Hematopoietic multipotent progenitor cell treated with erythropoietin and hydrocortisone succinate and interleukin-3 and kit ligand, for 6 days (in vitro differentiated cells): ENCODE results near the gene PHF19.

Experiments used
- DNase-seq: peaks from one replicate; pipeline ENCODE4 v3.0.0-alpha.2; 2015

PHF19 gene

DNA sequence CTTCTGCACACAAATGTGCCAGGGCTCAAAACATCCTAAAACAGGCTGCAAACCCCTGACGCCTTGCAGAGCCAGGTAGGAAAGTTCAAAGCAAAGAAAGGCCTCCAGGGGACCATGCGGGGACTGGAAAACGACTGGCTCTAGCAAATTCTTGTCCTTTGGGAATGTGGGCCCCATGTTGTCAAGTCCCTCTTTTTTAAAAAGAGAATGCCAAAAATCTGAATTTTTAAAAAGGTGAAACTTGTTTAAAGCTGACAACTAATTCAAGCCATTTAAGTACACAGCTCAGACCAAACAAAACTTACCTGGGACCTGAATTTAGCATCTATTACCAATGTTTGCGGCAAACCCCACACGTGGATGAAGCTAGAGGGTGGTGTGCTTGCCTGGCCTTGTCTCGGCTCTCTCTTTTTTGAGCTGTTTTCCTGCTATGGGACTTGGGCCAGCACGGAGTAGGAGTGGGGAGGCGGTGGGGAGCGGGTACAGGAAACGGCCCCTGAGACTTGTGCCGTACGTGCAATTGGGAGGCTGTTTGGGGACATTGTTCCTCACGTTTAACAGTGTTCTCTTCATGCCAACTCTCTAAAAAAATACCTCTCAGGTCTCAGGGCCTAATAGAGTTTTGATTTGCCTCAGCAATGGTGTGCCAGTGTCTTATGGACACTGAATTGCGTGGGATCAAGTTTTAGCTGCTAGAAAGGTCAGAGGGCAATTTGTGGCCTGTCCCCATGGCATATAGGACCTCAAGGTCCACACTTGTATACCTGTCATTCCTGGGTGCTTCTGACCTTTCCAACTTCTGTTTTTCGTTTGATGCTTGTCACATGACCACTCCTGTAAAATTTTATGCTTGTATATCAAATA is 15.1 kb upstream of the PHF19 start:
- DNase-seq: no peak

DNA sequence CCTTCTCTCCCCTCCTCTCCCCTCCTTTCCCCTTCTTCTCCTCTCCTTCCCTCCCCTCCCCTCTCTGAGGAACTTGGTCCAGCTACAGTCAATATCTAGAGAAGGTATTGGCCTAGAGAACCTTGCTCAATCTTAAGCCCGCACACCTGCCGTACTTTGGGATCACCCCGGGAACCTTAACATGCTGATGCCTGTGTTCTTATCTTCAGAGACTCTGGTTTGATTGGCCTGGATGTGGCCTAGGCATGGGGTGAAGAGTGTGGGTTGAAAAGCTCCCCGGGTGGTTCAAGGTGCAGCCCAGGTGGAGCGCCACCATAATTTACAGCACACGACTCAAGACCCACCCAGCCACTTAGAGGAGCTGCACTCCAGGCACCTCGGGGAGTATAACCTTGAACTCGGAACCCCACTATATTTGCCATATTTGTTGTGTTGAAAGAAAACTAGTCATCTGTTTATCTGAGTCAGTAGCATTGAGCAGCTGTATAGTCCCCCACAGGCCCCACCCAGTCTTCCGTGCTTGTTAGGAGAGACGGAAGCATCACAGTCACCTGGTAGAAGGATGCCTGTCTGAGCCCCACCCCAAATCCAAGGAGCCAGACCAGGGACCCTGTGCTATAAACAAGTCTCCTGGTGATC is 14.4 kb upstream of the PHF19 start:
- DNase-seq: no peak

DNA sequence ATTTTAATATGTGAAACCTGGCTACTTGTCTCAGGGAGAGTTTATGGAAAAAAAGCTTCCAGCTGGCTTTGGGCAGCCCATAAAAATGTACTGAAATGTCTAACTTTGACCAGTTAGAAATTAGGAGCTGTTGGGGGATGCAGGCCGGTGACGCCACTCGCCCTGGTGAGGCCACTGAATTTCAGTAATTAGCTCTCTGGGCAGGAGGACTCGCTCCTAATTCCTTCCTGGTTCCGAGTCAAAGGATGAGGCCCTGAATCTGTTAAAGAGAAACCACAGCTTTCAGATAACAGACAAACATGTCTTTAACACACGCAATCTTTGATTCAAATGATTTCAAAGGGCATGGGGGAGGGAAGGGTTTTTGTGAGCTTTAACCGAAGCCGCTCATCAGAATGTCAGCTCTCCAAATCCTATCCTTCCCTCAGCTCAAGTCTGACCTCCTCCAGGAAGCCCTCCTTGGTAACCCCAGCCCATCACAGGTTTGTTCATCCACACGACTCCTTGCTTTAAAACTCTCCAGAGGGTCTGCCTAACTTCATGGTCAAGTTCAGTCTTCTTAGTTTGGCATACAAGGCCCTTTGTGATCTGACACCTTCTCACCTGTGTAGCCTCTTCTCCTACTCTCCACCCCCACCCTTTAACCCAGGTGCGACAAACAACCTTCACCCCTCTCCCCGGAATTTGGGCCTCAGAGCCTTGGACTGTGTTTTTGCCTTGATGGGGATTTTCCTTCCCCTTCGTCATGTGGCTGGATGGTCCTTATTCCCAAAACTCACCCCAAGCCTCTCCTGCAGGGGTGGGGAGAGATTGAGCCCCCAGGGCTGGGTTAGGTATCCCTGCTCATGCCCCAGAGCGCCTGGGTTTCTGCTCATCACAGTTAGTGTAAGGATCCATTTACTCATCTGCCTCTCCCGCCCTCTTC is 13.6 kb upstream of the PHF19 start:
- peak; percentile 69 for DNase-seq

DNA sequence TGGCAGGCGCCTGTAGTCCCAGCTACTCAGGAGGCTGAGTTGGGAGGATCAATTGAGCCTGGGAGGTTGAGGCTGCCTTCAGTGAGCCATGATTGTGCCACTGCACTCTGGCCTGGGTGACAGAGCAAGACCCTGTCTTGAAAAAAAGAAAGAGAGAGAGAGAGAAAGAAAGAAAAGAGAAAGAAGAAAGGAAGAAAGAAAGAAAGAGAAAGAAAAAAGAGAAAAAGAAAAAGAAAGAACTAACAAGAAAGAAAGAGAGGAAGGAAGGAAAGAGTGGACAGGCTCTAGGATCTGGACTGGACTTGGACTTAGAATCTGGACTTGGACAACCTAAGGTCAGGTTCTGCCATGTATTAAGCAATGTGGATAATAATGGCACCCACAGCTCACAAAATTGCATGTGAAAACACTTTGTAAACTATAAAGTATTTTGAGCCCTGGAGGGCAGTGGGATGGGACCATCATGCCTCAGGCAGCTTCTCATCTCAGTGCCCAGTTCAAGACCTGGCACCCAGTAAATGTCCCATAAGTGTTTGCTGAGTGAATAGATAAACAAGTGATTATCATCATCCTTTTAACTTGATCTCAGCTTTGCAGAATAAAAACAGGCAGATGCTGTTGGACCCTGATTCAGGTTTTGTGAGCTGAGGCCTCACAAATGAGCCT is 12.8 kb upstream of the PHF19 start:
- DNase-seq: no peak

DNA sequence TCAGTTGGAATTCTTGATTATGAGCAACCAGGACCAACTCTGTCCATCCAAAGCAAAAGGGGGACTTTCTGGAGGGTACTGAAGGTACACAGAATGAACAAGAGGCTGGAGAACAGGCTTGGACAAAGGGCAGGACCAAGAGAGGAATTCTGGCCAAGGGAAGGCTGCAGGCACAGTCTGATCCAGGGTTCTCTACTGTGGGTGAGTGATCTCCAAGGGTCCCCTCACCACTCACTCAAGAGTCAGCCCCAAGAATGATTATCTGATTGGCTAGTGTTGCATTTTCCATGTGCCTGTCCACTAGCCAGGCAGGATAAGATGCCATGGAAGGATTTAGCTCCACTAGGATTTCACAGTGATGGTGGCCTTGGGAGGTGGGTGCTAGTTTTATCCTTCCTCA is 11.6 kb upstream of the PHF19 start:
- DNase-seq: no peak

DNA sequence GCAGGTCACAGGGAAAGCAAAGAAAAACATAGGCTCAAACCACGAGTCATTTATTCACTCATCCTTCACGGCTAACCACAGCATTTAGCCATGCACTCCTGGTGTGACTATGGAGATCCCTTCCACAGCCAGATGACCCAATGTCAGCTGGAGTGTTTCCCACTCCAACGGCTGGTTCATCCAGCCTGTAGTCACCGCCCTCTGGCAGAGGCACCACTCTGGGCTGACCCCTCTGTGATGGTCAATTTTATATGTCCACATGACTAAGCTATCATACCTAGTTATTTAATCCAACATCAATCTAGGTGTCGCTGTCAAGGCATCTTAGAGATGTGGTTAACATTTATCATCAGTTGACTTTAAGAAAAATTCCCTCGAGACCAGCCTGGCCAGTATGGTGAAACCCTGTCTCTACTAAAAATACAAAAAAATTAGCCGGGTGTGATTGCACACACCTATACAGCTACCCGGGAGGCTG is 9.5 kb upstream of the PHF19 start:
- DNase-seq: no peak

DNA sequence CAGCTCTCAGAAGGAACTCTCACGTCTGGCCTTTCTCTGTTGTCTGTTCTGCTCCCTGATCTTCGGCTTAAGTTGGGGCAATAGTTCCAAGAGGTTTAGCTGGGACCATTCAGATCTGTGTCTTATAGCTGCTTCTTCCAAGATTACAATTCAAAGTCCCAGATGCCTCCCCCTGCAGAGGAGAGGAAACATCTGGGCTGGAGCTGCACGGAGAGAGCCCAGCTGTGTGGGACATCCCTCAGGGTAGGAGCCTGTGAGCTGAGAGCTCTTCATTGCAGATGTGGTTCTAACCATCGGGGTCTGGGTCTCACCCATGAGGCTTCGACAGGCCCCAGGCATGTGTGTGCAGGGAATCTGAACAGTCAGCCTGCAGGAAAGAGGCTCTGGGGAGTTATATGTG is 9.0 kb upstream of the PHF19 start:
- no peak for DNase-seq

DNA sequence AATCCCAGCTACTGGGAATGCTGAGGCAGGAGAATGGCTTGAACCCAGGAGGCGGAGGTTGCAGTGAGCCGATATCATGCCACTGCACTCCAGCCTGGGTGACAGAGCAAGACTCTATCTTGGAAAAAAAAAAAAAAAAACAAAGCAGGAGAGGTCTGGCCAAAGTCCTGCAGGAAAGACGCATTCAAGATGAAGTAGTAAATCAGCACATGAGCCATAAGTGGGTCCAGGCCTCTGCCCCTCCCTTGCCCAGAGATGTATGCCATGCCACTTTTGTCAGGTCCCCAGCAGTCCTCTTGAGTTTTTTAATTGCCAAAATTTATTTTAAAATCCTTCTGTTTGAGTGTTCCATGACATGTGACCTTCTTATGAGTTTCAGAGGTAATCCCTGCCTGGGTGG is 8.5 kb upstream of the PHF19 start:
- DNase-seq: no peak

DNA sequence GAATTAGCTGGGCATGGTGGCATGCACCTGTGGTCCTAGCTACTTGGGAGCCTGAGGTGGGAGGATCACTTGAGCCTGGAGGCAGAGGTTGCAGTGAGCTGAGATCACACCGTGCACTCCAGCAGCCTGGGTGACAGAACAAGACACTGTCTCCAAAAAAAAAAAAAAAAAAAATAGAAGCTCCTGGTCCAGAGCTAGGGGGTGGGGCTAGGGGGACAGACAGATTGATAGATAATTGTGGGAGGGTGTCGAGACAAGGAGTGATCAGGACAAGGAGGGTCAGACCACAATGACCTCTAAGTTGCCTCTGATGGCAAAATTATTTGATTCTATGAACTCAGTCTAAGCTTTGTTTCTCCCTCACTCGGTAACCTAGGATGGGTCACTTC is 6.6 kb upstream of the PHF19 start:
- no peak for DNase-seq

DNA sequence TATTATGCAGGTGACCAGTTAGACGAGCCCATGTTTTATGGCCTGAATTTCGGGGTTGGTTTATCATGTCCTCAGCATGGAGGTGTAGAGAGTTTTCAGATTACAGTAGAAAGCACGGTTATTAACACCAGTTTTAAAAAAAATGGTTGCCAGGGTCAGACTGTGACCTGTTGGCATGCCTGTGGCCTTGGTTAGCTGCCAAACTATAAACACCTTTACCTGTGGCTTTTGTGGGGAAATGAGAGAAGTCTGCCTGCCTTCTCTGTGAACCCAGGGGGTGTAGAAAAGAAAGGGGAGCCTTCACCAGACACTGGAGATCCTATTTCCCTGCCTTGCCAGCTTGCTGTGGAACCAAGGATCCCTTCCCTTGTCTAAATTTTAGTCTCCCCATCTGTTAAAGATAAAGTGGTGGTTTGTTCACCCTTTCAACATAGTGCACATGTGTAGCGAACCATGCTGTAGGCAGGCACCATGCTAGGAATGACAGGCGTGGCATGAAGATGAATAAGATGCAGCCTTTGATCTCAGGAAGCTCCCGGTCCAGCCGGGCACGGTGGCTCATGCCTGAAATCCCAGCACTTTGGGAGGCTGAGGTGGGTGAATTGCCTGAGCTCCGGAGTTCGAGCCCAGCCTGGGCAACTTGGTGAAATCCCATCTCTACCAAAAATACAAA is 6.1 kb upstream of the PHF19 start:
- no peak for DNase-seq

DNA sequence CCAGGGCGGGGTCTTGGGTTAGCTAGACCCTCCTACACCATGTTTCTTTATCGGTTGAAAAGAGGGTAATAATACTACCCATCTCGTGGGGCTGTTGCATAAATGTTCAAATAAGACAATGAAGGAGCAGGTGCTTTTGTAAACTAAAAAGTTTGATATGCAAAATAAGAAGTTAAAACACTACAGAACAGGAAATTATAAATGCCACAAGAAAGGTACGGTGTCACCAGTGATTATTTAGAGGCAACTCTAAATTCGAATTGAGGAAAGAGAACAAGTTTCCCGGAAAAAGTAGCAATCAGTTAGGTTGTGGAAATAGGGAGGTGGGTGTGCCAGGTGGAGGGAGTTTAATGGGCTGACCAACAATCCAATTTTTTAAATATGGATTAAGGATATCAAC is 2.5 kb upstream of the PHF19 start:
- DNase-seq: no peak

DNA sequence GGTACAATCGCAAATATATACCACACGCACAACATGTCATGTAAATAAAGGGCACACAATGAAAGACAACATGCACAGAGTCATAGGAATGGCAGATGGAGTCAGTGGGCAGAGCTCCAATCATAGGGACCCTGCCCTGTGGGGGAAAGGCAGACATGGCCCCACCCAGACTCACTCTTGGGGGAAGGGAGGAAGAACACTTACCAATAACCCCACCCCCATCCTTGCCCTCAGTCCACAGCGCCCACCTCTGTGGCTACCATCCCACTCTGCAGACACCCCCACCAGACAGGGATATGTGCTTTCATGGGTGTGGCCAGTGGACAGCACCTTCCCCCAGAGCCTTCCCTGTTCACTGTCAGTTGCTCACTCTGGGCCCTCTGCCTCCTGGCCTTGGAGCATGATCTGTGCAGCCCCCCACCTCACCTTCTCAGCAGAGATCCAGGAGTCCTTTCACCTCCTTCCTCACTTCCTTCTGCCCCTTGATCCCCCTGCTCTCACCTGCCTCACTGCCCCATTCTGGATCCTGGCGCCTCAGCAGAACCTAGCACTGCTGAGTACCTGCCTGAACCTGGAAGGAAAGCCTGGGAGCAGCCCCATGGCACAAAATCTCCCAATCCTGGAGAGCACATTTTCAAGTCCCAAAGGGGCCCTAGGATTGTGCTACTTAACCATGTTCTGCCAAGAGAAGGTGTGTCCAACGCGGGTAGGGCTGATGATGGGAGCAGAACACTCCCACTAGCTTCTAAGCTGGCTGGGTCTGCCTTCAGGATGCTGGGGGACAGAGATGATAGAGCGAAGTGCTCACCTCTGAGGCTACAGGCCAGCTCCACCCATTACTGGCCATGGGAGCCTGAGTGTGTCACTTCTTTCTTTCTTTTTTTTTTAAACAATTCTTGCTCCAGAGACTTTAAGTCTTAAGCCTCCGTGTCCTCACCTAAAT is 1.5 kb upstream of the PHF19 start:
- DNase-seq: peak; percentile 61

DNA sequence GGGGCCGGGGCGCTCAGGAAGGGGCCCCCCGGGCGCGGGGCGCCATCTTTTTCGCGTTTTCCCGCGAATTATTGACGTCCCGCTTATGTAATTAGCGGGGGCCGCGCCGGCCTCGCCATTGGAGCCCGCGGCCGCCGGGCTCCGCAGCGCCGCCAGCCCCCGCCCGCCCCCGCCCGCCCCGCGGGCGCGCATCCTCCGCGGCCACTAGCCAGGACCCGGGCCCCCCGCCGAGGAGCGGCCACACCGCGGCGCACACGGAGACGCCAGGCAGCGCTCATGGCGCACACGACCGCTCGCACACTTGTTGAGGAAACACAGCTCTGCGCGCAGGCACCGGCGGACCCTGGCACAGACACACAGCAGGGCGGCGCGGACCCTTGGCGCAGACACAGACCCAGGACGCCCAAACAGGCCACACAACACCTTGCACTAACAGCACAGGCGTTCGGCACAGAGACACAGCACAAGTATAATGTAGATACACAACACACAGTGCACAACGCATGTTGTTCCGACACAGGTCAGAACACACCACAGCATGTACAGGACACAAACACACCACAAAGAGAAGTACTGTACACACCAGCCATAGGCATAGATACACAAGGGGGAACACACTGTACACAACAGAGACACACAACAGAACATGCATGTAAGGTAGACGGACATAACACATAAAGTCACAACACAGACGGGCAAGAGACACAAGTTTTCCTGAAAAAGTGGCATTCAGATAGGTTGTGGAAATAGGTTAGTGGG is 467 bp upstream of the PHF19 start:
- DNase-seq: peak; percentile 88

DNA sequence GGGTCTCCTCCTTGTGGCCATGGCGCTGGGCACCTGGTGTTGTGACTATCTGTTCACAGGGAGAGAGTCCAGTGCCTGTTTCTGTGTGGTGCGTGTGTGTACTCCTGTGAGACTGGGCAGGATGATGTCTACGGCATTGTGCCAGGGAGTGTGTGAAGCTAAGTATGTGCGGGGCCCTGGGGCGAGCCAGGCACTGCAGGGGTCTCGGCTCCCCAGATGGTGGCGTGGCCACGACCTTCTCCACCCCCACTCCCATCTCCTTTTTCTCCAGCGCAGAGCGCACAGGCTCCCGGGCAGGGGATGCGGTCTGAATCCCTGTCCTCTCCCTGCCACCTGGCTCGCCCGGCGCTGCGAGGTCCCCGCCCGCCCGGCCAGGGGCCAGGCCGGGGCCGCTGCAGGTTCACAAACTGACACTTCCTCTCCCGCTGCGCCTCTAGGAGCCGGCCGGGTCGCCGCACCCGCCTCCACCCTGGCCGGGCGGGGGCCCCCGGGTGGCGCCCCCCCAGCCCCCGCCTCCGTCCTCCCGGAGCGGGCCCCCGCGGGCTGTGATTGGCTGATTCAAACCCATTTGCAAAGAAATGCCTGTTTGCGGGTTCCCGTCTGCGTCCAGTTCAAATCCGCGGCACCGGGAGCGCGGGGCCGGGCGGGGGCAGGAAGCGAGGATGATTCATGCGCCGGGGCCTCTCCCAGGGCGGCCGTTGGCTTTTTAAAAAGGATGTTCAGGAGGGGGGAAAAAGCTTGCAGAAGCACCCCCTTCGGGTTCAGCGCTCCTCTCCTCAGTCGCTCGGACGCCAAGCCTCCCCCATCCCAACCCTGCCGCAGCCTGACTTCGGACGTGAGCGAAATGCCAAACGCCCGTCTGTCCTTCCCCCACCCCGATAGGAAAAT is 790 bp downstream of the PHF19 start:
- DNase-seq: peak; percentile 93

DNA sequence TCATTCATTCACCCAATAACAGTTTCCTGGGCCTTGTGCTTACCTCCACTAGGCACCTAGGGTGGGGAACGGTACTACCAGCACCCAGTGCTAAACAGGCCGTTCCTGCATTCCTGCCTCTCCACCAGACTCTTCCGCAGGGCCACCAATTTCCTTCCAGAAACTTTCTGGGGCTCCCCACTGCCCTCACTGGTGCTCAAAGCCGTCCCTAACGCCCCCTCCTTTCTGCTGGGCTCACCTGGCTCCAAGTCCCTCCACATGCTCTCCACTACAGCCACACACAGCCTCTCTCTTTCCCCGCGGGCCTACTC is 1.4 kb downstream of the PHF19 start:
- DNase-seq: no peak

DNA sequence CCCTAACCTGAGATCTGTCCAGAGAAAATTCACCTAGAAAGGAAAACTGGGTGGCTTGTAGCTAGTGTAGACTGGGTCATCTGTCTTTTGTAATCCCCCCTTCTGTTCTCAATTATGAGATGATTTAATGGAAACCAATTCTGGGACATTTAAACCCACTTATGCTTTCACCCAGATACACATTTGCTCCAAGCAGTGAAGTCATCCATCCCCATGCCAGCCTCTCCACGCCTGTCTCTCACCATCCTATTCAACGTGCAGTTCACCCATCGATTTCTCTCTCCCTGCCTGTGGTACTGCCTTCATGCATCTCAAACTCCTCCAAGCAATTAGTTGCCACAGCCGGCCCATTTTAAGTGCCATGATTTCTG is 1.8 kb downstream of the PHF19 start:
- no peak for DNase-seq

DNA sequence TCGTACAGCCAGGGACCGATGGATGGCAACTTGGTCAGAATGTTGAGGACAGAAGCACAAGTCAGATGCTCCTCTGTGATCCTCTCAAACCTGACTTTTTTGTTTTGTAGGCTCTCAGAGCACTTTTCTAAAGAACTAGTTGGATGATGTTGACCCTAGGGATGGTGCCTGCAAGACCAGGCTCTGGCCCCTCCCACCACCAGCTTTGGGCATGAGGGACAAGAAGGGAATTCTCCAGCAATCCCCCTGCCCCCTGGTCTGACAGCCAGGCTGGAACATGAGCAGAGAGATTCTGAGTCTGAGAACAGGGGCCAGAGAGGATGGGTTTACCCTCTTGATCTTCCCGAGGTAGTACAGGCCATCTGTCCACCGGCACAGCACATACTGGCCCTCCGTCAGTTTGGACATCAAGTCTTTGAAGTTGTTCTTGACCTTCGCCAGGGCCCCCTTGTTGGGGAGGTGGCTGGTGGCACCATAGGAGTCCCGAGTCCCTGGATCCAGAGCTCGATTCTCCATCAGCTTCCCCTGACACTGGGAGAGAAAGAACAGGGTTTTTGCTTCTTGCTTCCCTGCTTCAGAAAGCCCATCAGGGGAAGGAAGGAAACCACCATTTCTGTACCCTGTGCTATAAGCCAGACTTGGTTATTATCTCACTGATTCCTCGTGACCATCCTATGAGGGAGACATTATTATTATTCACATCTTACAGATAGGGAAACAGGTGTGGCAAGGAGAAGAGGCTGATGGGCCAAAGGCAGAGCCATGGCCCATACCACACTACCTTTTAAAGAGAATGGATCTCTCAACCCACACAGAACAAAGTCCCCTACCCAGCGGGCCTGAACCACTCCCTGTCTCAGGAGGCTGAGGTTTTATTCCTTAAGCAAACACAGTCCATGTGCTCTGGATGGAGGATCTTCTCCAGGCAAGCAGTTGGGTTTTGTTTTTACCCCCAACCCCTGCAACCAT is 2.5 kb downstream of the PHF19 start:
- no peak for DNase-seq

DNA sequence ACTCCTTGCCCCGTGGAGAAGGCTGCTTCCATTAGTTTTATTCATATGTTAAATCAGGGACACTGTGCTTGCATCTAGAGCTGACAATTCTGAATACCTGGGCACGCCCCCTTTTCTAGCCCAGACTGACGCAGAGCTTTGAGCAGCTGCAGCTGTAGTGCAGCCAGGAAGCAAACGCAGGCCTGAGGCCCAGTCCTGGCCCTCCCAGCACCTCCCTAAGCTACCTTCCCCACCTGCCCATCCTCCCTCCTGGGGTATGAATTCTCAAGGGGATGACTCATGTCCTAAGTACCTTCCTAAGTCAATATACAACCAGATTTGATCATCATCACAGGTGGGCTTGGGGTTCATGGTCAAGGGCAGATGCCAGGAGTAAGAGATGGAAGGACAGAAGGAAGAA is 3.5 kb downstream of the PHF19 start:
- no peak for DNase-seq
